HG03460 (cell line): Measurements from ENCODE around the gene PCED1B.

Experiments
- ATAC-seq: cut with Tn5 transposase; IDR thresholded peaks from one replicate; pipeline ENCODE4 v1.9.1; 2021; ENCODE audit not compliant: unreplicated experiment

The PCED1B gene

GRCh38 chr12:47088021-47088944, 8.9 kb downstream of the PCED1B start:
- no peak for ATAC-seq

- ATAC-seq, result no peak
Measured at GRCh38 chr12:47091009-47091408, 11.6 kb downstream of the PCED1B start.

DNA sequence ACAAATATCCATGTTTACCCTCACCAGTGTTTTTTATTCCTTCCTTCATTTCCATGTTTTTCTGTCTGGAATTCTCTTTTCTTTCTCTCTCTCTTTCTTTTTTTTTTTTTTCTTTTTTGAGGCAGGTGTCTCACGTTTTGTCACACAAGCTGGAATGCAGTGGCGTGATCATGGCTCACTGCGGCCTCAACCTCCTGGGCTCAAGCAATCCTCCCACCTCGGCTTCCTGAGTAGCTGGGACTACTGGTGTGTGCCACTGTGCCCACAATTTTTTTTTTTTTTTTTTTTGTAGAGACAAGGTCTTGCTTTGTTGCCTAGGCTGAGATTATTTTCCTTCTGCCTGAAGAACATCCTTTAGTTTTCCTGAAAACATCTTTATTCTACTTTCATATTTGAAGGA, 15.4 kb downstream of the PCED1B start:
- no peak for ATAC-seq

- no peak for ATAC-seq
Measured at GRCh38 chr12:47095446-47096236, 16.2 kb downstream of the PCED1B start.

DNA sequence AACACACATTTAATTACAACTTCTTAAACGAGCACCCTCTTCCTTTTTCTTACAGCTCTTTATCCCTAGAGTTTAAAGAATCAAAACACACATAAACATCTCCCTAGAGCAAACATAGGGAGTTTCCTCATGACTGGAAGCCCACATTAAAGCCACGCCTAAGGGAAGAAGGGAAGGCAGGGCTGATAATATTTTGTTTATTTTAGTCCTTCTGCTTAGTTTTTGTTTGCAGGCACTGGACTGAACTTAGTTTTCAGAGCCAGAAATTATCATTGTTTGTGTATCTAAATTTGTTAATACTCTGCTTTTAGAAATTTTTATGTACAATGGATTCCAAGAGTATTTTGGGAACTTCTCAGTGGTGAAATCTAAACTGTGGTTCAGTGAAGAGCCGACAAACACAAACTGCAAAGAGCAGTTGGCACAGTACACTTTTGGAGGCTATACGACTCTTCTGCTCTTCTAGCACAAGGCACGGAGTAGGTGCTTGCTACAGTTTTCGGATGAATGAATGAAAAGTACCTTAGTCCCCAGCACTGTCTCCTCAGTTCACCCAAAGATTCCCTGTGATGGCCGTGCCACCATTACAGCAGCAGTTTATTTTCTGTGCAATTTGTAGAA, 18.0 kb downstream of the PCED1B start:
- no peak for ATAC-seq

GRCh38 chr12:47098099-47098498, 18.7 kb downstream of the PCED1B start:
- ATAC-seq, result no peak

DNA sequence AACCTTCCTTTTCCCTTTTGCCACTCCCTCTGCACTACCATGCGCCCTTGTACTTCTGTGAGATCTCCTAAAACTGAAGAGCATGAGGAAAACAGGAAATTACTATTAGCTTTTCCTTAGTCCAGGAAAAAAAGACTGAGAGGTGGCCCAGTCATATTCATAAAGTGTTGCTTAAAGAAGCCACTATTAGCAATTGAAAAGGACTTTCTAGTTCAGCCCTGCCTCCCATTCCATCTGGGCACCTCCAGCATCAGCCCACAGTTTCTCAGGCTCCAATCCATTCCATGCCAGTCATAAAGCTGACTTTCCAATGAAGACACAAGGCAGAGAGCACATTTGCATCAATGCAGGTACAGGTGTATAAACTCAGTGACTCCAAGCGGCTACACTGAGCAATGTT, 20.2 kb downstream of the PCED1B start:
- ATAC-seq, result no peak

DNA sequence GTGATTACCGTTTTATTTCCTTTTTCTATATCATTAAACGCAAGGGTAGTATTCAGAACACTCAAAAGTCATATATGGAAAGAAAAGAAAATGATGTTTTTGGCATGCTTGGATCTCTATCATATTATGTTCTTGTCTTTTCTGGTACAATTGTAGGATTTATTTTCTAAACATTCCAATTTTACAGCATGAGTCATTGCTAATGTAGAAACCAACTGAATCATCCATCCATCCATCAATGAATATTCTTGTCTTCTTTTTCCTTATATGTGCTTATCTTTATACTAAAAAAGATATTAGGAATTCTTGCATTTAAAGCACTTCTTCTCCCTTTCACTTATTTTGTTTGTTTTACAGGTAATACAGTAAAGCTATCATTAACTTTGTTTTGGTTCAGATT, 20.7 kb downstream of the PCED1B start:
- ATAC-seq, result no peak

DNA sequence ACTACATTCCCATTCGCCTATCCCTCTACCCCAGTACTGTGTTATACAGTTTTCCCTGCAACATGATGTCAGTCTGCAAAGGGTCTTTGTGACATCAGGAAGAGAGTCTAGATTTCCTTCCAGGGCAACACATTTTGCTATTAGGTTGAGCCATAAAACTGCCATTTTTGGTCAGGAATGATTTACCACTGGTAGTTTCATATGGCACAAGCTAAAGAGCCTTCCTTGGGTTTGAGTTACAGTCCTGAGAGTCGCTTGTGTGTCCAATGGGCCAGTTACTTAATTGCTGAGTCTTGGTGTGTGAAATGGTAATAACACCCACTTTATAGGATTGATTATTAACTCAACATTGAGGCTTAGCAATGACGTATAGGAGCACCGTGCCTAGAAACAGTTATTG, 23.0 kb downstream of the PCED1B start:
- no peak for ATAC-seq

DNA sequence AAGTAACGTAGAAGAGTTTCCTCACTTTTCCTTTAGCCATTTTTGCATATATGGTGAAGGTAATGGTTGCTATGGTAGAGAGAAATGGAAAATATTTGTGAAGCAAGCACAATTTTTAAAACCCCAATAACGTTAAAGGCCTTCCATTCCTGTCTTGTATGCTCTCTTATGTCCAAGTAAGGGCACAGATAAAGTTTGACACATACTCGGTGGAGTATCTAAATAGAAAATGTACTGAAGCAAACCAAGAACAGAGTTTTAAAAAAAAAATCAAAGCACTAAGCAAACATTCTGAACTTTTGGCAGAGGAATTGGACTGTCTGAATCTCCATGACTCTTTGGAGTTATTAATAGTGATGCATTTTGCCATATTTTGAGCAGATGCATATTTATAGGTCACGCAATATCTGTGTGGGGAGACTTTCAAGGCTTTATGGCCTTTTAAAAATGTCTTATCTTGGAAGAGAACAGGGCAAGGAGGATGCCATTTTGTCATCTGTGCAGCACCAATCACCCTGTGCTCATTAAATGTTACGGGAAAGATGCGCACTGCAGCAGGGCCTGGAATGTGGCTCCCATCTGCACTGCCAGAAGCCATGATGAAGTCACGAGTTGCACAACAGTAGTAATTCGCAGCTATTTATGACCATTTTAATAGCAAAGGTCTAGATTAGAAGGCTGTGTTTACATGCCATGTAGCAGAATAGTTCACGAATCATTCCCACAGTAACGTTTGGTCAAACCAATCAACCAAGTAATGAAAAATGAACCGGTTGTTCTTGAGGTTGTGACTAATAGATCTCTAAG, 23.6 kb downstream of the PCED1B start:
- ATAC-seq, result no peak

- no peak for ATAC-seq
Measured at GRCh38 chr12:47105914-47106674, 26.7 kb downstream of the PCED1B start.

DNA sequence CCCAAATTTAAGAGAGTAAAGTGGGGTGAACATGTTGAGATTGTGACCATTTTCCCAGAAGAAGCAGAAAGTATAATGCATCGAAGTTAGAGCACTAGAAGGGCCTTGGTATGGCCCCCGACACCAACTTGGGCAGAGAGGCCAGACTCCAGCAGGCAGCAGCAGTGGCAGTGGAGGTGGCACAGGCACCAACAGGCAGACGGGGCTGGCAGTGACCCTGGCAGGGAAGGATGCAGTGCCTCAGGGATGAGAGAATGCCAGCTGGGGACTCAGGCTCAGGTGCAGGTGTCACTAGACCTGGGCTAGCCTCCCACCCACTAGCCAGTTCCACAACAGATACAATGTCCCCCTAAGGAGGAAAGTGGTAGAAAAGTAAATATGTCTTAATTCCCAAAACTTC, 28.0 kb downstream of the PCED1B start:
- no peak for ATAC-seq

DNA sequence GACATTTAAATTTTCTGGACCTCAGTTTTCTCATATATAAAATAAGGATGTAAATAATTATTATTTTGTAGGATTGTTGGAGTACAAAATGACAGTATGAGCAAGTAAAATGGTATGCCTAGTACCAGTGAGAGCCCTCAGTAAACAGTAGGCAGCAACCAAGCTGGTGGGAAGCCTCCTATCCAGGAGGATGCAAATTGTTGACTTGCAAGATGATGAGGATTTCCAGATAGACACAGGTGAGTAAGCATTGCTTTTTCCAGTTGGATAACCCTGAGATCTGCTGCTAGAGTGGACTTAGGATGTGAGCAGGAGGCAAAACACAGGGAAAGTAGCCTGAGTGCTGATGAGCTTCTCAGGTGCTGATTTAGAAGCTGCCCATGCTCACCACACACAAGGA, 28.5 kb downstream of the PCED1B start:
- no peak for ATAC-seq

- ATAC-seq, result no peak
Measured at GRCh38 chr12:47110011-47110541, 30.7 kb downstream of the PCED1B start.

DNA sequence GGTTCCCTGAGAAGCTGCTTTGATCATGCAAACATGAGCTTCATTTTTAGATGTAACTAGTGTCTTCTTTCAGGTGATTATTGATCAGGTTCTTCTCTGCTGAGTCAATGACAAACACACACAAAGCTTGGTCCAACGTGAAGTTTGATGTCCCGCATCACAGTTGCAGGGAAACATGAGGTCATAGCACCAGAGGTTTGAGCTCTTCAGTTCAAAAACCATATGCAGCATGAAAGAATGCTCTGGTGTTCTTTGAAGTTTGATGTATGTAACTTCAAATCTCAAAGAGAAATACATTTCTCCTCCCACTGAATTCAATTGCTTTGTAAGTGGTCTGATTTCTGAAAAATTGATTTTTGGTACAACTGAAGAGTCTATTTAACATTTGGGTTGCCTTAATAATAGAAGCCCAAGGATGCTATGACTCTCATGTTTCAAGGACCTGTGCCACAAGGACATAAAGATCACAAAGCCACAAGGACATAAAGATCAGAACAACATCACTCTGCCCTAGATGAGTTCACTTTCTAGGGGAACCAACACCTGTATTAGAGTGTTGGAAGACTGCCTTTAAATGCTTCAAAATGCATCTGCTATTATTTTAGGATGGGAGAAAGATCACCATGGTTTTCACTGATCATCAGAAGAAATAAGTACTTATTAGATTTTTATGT, 31.4 kb downstream of the PCED1B start:
- no peak for ATAC-seq

DNA sequence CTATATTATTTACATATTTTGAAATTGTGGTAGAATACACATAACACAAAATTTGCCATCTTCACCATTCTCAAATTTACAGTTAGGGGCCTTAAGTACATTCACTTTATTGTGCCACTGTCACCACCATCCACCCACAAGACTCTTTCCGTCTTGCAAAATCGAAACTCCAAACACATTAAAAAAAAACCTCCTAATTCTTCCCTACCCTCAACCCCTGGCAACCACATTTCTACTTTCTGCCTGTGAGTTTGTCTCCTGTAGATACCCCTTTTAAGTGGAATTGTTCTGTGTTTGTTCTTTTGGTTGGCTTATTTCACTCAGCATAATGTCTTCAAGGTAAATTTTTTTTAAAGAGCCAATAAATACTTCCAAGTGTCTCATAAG, 32.0 kb downstream of the PCED1B start:
- ATAC-seq, result no peak

GRCh38 chr12:47111854-47112253, 32.4 kb downstream of the PCED1B start:
- no peak for ATAC-seq

GRCh38 chr12:47112679-47113078, 33.3 kb downstream of the PCED1B start:
- no peak for ATAC-seq

- ATAC-seq, result no peak
Measured at GRCh38 chr12:47114481-47114892, 35.1 kb downstream of the PCED1B start.
